Body of pancreas (tissue), 4 donors: ENCODE measurements around the gene KIRREL2. TPM values are rescaled to one million over a fixed set of nuclear protein-coding genes. Genes with fewer than 3 reads are reported as not detected.
"Not testable (repeated sequence)": the region's sequence is repeated elsewhere in the genome, so short reads cannot be mapped to it uniquely, and the experiment has no call there.

Experiments
- ATAC-seq: fragments of 150-250 bp; one replicate; pipeline ENCODE4 v1.9.1; 2016
- DNase-seq, 4 donors: peaks; one replicate each; pipeline ENCODE4 v3.0.0-alpha.2; 2019
- H3K27ac ChIP-seq, 4 donors: fragments of 200-600 bp; sonication (generic); 1 replicate in 3 of 4; 2 replicates in 1 of 4; pipeline versions ENCODE4 v1.5.1 to v1.6.1; 2016 to 2019; ENCODE audit warnings: mild to moderate bottlenecking in 1 of 4, mixed read lengths in 1 of 4, moderate library complexity in 1 of 4
- H3K27me3 ChIP-seq, 2 donors: fragments of 200-600 bp; sonication (generic); one replicate each; pipeline ENCODE4 v1.6.0; 2016; ENCODE audit warnings: mild to moderate bottlenecking in 1 of 2
- H3K36me3 ChIP-seq, 2 donors: fragments of 200-600 bp; sonication (generic); replicated peaks in 1 of 2; 2 replicates each; pipeline ENCODE4 v1.5.1; 2016; ENCODE audit warnings: low read depth in 2 of 2; ENCODE audit not compliant: insufficient read depth in 1 of 2
- H3K4me1 ChIP-seq: fragments of 200-600 bp; sonication (generic); one replicate; pipeline ENCODE4 v1.6.0; 2016
- H3K4me3 ChIP-seq, 2 donors: fragments of 200-600 bp; sonication (generic); 1 replicate in 1 of 2; 2 replicates in 1 of 2; pipeline ENCODE4 v1.5.1; 2016 to 2019
- H3K9me3 ChIP-seq, 3 donors: fragments of 200-600 bp; sonication (generic); 1 replicate in 2 of 3; 2 replicates in 1 of 3; pipeline ENCODE4 v1.5.1; 2016
- POLR2A ChIP-seq, 3 donors: fragments of 450-650 bp; IDR thresholded peaks; one replicate each; pipeline ENCODE4 v1.6.1; 2016; ENCODE audit warnings: antibody characterized with exemption in 3 of 3, mild to moderate bottlenecking in 2 of 3
- whole genome bisulfite sequencing, 2 donors: methylation state at CpG; one replicate each; pipeline ENCODE4 v1.1.5; 2017; 5-methylcytosine and 5-hydroxymethylcytosine counted together
- intact Hi-C: fragments of 100-400 bp; cut with DNase I; formaldehyde crosslinking; loops from one replicate; pipeline ENCODE4 v1.15.1; 2023
- total RNA-seq, 2 donors: library from RNA; depleted of rRNA; stranded (reverse); fragments of >200 nt; gene quantifications; one replicate each; pipeline ENCODE4 v1.1.0, GENCODE V29; 2016
- TF ChIP-seq, protein P1 (sequence below), 7 experiments: fragments of 450-650 bp in 4 of 7; fragments of 200-600 bp in 3 of 7; sonication (generic) in 3 of 7; IDR thresholded peaks; one replicate each; pipeline ENCODE4 v1.5.1; 2016 to 2019; ENCODE audit warnings: antibody characterized with exemption in 7 of 7

The KIRREL2 gene
- total RNA-seq, 2 donors from 2014 or later = 42.5 to 75.5 TPM

DNA sequence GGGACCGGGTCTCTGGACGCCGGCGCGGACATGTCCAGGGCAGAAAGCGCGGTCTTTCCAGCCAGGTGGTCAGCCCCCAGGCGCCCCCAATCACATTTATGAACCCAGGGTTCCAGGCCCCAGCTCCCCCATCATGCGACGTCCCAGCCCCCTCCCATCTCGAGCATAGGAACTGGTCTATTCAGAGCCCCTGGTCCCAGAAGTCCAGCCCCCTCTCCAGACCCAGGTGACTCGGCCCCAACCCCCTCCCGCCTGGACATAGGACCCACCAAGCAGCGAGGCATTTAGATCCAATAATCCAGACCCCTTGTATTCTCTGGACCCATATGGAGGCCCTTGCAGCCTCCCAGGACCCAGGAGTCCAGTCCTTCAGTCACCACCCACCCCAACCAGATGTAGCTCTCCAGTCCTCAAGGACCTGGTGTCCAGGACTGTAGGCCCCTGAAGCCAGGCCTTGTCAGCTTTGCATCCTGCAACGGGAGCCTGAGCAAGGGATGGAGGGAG lies 12.2 kb downstream of the KIRREL2 start:
- DNase-seq (no peak), ATAC-seq (peak; percentile 23)
- H3K27me3 ChIP-seq = no peaks in the 10 kb centered on the region
- H3K36me3 ChIP-seq = peaks cover 0 to 5% of the 10 kb centered on the region in 2 donors
- peak overlapping the region; percentile 56 to 74 for H3K4me3 ChIP-seq
- intact Hi-C loops = no loop called here
- H3K4me1 ChIP-seq = peaks cover 26% of the 10 kb centered on the region
- WGBS, 2 donors = 0% methylated on average over 15 of the region's 15 CpGs; no CpG with 5 or more reads in 1 of the 2 donors
- peak overlapping the region in 3 of 4 donors; percentile 67 to 80 (median 69) for H3K27ac ChIP-seq
- TF ChIP-seq, protein P1, sequence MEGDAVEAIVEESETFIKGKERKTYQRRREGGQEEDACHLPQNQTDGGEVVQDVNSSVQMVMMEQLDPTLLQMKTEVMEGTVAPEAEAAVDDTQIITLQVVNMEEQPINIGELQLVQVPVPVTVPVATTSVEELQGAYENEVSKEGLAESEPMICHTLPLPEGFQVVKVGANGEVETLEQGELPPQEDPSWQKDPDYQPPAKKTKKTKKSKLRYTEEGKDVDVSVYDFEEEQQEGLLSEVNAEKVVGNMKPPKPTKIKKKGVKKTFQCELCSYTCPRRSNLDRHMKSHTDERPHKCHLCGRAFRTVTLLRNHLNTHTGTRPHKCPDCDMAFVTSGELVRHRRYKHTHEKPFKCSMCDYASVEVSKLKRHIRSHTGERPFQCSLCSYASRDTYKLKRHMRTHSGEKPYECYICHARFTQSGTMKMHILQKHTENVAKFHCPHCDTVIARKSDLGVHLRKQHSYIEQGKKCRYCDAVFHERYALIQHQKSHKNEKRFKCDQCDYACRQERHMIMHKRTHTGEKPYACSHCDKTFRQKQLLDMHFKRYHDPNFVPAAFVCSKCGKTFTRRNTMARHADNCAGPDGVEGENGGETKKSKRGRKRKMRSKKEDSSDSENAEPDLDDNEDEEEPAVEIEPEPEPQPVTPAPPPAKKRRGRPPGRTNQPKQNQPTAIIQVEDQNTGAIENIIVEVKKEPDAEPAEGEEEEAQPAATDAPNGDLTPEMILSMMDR (IDR thresholded peaks at IDR 0.05) = no peak
- TF ChIP-seq POLR2A (IDR thresholded peaks at IDR 0.05) = no peak
- H3K9me3 ChIP-seq = no peaks in the 10 kb centered on the region

DNA sequence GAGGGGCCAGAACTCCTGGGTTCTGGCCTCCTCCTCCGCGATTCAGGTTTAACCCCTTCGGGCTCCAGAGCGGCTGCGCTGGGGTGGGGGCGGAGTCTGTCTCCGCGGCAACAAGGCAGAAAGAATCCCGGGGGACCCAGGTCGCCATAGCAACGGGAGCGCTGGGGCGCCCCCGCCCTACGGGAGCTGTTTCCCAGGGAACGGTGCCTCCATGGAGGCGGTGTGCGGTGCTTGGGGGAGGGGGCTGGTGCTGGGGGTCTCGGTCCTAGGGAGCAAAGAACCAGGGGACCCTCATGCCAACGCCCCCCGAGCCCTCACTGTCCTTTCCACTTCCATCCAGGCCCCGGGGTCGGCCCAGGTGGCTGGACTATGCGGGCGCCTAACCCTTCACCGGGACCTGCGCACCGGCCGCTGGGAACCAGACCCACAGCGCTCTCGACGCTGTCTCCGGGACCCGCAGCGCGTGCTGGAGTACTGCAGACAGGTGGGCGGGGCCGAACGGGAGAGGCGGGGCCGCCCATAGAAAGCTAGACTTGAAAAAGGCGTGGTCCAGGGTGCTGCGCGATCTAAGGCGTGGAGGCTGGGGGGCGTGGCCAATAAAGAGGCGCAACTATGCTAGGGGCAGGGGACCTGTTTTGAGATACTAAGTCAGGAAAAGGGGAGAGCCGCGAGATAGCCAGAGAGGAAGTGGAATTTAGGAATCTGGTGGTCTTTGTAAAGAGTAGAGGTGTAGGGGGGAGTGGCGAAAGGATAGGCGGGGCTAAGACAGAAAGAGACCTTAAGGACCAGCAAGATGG lies 12.8 kb downstream of the KIRREL2 start:
- Histone ChIP-seq H3K4me1 (peaks cover 26% of the 10 kb centered on the region), H3K27me3 (no peaks in the 10 kb centered on the region), H3K36me3 (peaks cover 0 to 3% of the 10 kb centered on the region in 2 donors), H3K4me3 (no peak overlapping the region), H3K9me3 (no peaks in the 10 kb centered on the region), H3K27ac (peak overlapping the region in 2 of 4 donors; percentile 67 to 80)
- ATAC-seq (peak; percentile 65), DNase-seq (peak; percentile 85 to 94 (median 90))
- TF ChIP-seq POLR2A (IDR thresholded peaks at IDR 0.05) = peak in 2 of 3 donors; percentile 35 to 43
- TF ChIP-seq, protein P1 (IDR thresholded peaks at IDR 0.05) = no peak
- 1 to 7% methylated on average over 14 to 50 of the region's 51 CpGs for WGBS, 2 donors
- intact Hi-C loops = no loop called here

DNA sequence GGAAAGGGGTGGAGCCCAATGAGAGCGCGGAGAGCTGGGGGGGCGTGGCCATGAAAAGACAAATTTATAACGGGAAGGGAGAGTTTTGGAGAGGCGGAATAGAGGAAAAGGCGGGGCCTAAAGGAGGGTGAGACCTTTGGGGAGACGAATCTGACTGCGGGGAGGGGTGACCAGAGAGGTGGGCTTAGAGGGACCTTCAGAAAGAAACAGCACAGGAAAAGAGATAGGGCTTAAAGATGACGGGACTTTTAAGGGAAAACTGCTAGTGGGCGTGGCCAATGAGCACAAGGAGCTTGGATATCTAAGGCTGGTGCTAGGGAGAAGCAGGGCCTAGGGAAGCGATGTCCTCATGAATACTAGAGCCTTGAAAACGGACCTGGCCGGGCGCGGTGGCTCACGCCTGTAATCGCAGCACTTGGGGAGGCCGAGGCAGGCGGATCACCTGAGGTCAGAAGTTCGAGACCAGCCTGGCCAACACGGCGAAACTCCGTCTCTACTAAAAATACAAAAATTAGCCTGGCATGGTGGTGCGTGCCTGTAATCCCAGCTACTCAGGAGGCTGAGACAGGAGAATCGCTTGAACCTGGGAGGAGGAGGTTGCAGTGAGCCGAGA lies 13.5 kb downstream of the KIRREL2 start:
- peaks cover 26% of the 10 kb centered on the region for H3K4me1 ChIP-seq
- H3K27me3 ChIP-seq, H3K27ac ChIP-seq, ATAC-seq, H3K4me3 ChIP-seq, intact Hi-C loops, H3K9me3 ChIP-seq, H3K36me3 ChIP-seq, DNase-seq: not testable (repeated sequence)
- 51 to 61% methylated on average over 24 to 26 of the region's 26 CpGs for WGBS, 2 donors

DNA sequence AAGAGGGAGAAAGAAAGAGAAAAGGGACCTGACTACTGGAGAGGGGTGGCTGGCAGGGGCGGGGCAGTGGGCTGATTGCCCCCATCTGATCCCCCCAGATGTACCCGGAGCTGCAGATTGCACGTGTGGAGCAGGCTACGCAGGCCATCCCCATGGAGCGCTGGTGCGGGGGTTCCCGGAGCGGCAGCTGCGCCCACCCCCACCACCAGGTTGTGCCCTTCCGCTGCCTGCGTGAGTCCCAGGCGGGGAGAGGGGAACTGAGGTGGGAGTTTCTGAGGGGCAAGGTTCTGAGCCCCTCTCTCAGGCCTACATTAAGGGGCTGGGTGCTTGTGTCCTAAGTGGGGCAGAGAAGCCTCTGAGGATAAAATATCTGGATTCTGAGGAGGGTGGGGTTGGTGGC lies 14.1 kb downstream of the KIRREL2 start:
- no peaks in the 10 kb centered on the region for H3K36me3 ChIP-seq
- TF ChIP-seq, protein P1 (IDR thresholded peaks at IDR 0.05) = no peak
- TF ChIP-seq POLR2A (IDR thresholded peaks at IDR 0.05) = no peak
- DNase-seq (no peak), ATAC-seq (no peak)
- H3K9me3 ChIP-seq = no peaks in the 10 kb centered on the region
- no peak overlapping the region for H3K27ac ChIP-seq
- 81 to 86% methylated on average over 5 to 12 of the region's 12 CpGs for WGBS, 2 donors
- no peaks in the 10 kb centered on the region for H3K27me3 ChIP-seq
- H3K4me3 ChIP-seq = no peak overlapping the region
- intact Hi-C loops = no loop called here
- peaks cover 26% of the 10 kb centered on the region for H3K4me1 ChIP-seq

DNA sequence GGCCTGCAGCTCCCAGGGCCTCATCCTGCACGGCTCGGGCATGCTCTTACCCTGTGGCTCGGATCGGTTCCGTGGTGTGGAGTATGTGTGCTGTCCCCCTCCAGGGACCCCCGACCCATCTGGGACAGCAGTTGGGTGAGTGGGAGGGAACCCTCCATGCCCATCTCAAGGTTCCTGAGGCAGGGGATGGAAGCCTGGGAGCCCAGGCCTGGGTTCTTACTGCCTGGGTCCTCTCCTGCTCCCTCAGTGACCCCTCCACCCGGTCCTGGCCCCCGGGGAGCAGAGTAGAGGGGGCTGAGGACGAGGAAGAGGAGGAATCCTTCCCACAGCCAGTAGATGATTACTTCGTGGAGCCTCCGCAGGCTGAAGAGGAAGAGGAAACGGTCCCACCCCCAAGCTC lies 14.9 kb downstream of the KIRREL2 start:
- Histone ChIP-seq H3K4me3 (no peak overlapping the region), H3K27me3 (no peaks in the 10 kb centered on the region), H3K4me1 (peaks cover 26% of the 10 kb centered on the region), H3K27ac (no peak overlapping the region), H3K36me3 (no peaks in the 10 kb centered on the region), H3K9me3 (no peaks in the 10 kb centered on the region)
- ATAC-seq (no peak), DNase-seq (no peak)
- TF ChIP-seq POLR2A (IDR thresholded peaks at IDR 0.05) = no peak
- TF ChIP-seq, protein P1 (IDR thresholded peaks at IDR 0.05) = no peak
- intact Hi-C loops = no loop called here
- WGBS, 2 donors = 84 to 95% methylated on average over 6 to 12 of the region's 12 CpGs
